ENCODE data around the gene KRTAP10-7.
"Not testable (repeated sequence)": the region's sequence is repeated elsewhere in the genome, so short reads cannot be mapped to it uniquely, and the experiment has no call there.

Gene KRTAP10-7

GRCh38 chr21:44600118-44600978 is at the start of gene KRTAP10-7:
KRTAP10-7 (plus strand) TSS chr21:44600597; CDS start chr21:44600622, 25 bp downstream.
- DNase-seq, result not testable (repeated sequence)

- no peak for DNase-seq
These were observed 49.6 kb upstream of the KRTAP10-7 start for GRCh38 chr21:44550807-44551206.

- no peak for DNase-seq
These were observed 48.9 kb upstream of the KRTAP10-7 start, which contains the start of gene KRTAP10-2 for GRCh38 chr21:44551340-44551961. KRTAP10-2 (minus strand) TSS chr21:44551505; CDS start chr21:44551458, 47 bp downstream.

- no peak for DNase-seq
These were observed 48.3 kb upstream of the KRTAP10-7 start for GRCh38 chr21:44552136-44552535.

- no peak for DNase-seq
These were observed 47.7 kb upstream of the KRTAP10-7 start for GRCh38 chr21:44552681-44553080.

- no peak for DNase-seq
These were observed 45.1 kb upstream of the KRTAP10-7 start for GRCh38 chr21:44555200-44555875.

GRCh38 chr21:44556879-44557278 is 43.5 kb upstream of the KRTAP10-7 start:
- DNase-seq, result no peak

- no peak for DNase-seq
These were observed 42.7 kb upstream of the KRTAP10-7 start for GRCh38 chr21:44557491-44558328.

GRCh38 chr21:44558329-44558675 is 42.1 kb upstream of the KRTAP10-7 start:
- not testable (repeated sequence) for DNase-seq

GRCh38 chr21:44558695-44559094 is 41.7 kb upstream of the KRTAP10-7 start, which contains the start of gene KRTAP10-3:
KRTAP10-3 (minus strand) TSS chr21:44558795; CDS start chr21:44558715, 80 bp downstream.
- DNase-seq, result no peak

- no peak for DNase-seq
These were observed 36.3 kb upstream of the KRTAP10-7 start for GRCh38 chr21:44564099-44564498.

- no peak for DNase-seq
These were observed 35.4 kb upstream of the KRTAP10-7 start for GRCh38 chr21:44564886-44565598.

GRCh38 chr21:44566403-44566802 is 34.0 kb upstream of the KRTAP10-7 start:
- DNase-seq, result no peak

- DNase-seq, result no peak
These were observed 32.8 kb upstream of the KRTAP10-7 start for GRCh38 chr21:44567481-44568171.

- DNase-seq, result no peak
These were observed 32.1 kb upstream of the KRTAP10-7 start for GRCh38 chr21:44568261-44568660.

GRCh38 chr21:44568667-44569556 is 31.5 kb upstream of the KRTAP10-7 start:
- no peak for DNase-seq

- no peak for DNase-seq
These were observed 30.4 kb upstream of the KRTAP10-7 start for GRCh38 chr21:44569861-44570517.

GRCh38 chr21:44571296-44571695 is 29.1 kb upstream of the KRTAP10-7 start:
- DNase-seq, result no peak

Data from CD4-positive, alpha-beta T cell treated with Interleukin-17A for 4 hours (primary cell).